ENCODE data around the gene SLC36A1.
"Not testable (repeated sequence)": the region's sequence is repeated elsewhere in the genome, so short reads cannot be mapped to it uniquely, and the experiment has no call there.

SLC36A1 gene

GRCh38 chr5:151483647-151484046 lies 36.2 kb downstream of the SLC36A1 start:
- DNase-seq: no peak

- DNase-seq: no peak
These were observed 40.1 kb downstream of the SLC36A1 start for GRCh38 chr5:151487544-151487943.

GRCh38 chr5:151490627-151491026 lies 43.2 kb downstream of the SLC36A1 start:
- DNase-seq: peak in 1 of 14 donors; percentile 57

DNA sequence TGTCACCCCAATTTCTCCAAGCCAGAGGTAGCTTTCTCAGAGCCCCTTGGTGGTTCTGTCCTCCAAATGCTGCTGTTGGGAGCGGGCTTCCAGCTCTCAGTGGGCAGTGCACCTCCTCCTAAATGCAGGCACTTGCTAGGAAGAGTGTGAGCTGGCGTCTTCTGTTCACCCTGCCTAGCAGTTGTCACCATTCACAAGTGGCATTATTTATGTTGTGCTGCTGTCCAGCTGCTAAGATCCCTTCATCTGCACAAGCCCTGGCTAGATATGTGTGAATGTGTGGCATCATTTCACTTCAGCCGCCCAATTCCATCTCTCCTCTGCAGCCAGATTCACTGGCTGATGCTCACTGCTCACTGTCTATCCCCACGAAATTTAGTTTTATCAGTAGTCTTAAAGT lies 43.7 kb downstream of the SLC36A1 start:
- DNase-seq: no peak

GRCh38 chr5:151492729-151493128 lies 45.3 kb downstream of the SLC36A1 start:
- no peak for DNase-seq

DNA sequence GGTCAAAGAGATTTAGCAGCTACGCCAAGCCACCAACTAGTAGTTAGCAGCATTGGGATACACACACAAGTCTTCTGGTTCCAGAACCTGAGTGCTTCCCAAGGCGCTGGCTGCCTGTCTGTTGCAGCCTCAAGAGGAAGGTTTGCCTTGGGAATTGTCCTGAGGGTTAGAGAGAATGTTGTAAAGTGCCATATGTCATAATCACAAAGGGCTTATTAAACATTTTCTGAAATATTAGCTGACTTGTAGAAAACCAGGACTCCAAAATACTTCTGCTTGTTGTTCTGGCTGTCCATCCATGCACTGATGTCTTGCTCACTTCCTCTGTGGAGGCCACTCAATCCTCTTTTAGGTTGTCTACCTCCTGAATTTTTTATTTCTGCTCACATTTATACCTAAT lies 46.3 kb downstream of the SLC36A1 start:
- no peak for DNase-seq

- no peak for DNase-seq
These were observed 47.9 kb downstream of the SLC36A1 start for GRCh38 chr5:151495320-151495719.

DNA sequence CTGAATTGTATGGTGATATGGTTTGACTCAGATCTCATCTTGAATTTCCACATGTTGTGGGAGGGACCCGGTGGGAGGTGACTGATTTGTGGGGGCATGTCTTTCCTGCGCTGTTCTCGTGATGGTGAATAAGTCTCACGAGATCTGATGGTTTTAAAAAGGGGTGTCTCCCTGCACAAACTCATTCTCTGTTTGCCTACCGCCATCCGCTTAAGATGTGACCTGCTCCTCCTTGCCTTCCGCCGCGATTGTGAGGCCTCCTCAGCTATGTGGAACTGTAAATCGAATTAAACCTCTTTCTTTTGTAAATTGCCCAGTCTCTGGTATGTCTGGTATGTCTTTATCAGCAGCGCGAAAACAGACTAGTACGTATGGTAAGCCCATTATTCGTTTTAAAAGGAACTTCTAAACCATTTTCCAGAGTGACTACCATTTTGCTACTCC lies 48.7 kb downstream of the SLC36A1 start:
- DNase-seq: no peak

- DNase-seq: no peak
These were observed 50.1 kb downstream of the SLC36A1 start for GRCh38 chr5:151497391-151498002.

GRCh38 chr5:151498395-151499155 lies 51.2 kb downstream of the SLC36A1 start:
- no peak for DNase-seq

GRCh38 chr5:151499501-151500035 lies 52.2 kb downstream of the SLC36A1 start:
- DNase-seq: no peak

- no peak for DNase-seq
These were observed 56.6 kb downstream of the SLC36A1 start for GRCh38 chr5:151504006-151504405.

DNA sequence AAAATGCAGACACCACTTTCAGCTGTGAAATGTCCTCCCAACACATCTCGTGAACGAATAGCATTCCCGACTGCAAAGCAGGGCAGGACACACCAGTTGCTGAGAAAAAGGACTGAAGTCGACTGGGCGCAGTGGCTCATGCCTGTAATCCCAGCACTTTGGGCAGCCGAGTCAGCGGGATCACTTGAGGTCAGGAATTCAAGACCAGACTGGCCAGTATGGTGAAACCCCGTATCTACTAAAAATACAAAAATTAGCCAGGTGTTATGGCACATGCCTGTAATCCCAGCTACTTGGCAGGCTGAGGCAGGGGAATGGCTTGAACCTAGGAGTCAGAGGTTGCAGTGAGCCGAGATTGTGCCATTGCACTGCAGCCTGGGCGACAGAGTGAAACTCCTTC lies 60.9 kb downstream of the SLC36A1 start:
- not testable (repeated sequence) for DNase-seq

DNA sequence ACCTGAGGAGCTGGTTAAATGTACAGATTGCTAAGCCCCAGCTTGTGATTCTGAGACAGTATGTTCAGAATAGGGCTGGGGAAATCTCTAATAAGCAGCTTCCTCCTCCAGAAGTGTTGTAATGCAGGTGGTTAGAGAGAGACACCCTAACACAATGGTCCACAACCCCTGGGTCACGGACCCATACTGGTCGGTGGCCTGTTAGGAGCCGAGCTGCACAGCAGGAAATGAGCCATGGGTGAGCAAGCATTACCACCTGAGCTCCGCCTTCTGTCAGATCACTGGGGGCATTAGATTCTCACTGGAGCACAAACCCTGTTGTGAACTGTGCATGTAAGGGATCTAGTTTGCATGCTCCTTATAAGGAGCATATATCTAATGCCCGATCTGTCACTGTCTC lies 61.8 kb downstream of the SLC36A1 start:
- DNase-seq: no peak

DNA sequence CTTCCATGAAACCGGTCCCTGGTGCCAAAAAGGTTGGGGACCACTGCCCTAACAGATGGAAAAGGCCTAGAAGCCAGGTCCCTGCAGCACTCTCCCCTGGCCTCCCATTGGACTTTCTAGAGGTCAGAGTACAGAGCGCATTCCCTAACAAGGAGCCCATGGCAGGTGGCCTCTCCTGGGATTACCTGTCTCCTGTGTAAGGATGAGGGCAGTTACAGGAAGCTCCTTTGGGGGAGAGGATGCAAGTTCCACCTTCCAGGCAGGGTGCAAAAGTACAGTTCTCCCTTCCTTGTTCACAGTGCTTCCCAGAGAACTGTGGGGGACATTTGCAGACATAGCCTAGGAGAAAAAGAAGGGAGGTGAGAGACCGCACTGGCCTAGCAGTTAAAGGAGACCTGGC lies 62.4 kb downstream of the SLC36A1 start:
- DNase-seq: no peak

- no peak for DNase-seq
These were observed 69.9 kb downstream of the SLC36A1 start for GRCh38 chr5:151517122-151517920.

DNA sequence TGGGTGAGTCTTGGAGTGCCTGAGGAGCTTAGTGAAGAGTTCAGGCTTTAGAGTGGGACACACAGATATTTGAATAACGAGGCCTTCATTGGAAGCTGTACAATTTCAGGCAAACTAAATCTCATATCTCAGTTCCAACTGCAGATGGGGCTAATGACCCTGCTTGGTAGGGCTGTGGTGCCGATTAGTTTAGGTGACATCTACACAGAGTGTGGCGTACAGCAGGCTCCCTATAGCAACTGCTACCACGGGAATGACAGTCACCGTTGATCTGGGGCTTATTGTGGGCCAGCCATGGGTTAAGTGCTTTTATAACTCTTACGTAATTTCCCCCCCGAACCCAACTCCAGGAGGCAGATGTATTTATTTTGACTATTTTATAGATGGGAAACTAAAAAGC lies 72.9 kb downstream of the SLC36A1 start:
- peak in 1 of 14 donors; percentile 49 for DNase-seq

- DNase-seq: no peak
These were observed 74.8 kb downstream of the SLC36A1 start for GRCh38 chr5:151522226-151522625.

- peak in 2 of 14 donors; percentile 1 to 49 for DNase-seq
These were observed 75.9 kb downstream of the SLC36A1 start for GRCh38 chr5:151523335-151523734.

GRCh38 chr5:151528153-151528552 lies 80.8 kb downstream of the SLC36A1 start:
- DNase-seq: no peak

- DNase-seq: no peak
These were observed 81.6 kb downstream of the SLC36A1 start for GRCh38 chr5:151528996-151529395.

DNA sequence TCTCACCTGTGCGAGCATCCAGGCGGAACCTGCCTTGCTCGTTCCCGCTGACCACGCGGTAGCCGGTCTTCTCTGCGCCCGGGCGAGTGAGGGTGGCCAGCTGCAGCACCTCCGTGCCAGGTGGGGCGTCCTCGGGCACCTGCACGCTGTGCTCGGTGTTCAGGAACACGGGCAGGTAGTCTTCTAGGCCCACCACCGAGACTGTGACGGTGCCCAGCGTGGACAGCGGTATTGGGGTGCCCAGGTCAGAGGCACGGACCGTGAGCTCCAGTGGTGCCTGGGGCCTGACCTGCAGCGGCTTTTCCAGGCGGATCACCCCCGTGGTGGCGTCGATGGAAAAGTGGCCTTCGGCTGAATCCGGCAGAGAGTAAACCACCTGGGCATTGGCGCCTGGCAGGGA lies 84.2 kb downstream of the SLC36A1 start:
- no peak for DNase-seq

DNA sequence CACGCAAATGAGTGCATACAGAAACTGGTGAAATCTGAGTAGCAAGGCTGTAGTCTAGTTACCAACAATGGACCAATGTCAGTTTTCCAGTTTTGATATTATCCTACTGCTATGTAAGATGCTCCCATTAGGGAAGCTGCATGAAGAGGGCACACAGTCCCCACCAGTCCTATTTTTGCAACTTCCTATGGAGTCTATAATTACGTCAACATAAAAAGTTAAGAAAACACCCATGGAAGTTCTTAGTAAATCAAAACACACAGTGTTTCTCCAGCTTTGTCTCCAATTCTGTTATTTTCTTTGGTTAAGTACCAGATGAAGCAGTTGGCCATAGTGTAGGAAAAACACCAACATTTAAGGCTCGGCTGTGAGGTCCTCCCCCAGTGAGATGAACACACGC lies 85.0 kb downstream of the SLC36A1 start:
- no peak for DNase-seq
